Measurements from ENCODE around the gene ROR1.

ROR1 gene

GRCh38 chr1:63825111-63825510 is 51.3 kb downstream of the ROR1 start:
- DNase-seq, result no peak

- DNase-seq, result peak; percentile 96
Measured at GRCh38 chr1:63826246-63826861, 52.5 kb downstream of the ROR1 start.

- DNase-seq, result peak; percentile 79
Measured at GRCh38 chr1:63827411-63828321, 53.8 kb downstream of the ROR1 start.

- no peak for DNase-seq
Measured at GRCh38 chr1:63828322-63829044, 54.7 kb downstream of the ROR1 start.

GRCh38 chr1:63829349-63830327 is 55.8 kb downstream of the ROR1 start:
- no peak for DNase-seq

GRCh38 chr1:63831409-63831808 is 57.6 kb downstream of the ROR1 start:
- no peak for DNase-seq

GRCh38 chr1:63833363-63834119 is 59.7 kb downstream of the ROR1 start:
- DNase-seq, result no peak

- DNase-seq, result no peak
Measured at GRCh38 chr1:63835128-63835527, 61.3 kb downstream of the ROR1 start.

GRCh38 chr1:63836374-63836773 is 62.6 kb downstream of the ROR1 start:
- no peak for DNase-seq

- no peak for DNase-seq
Measured at GRCh38 chr1:63836830-63837229, 63.0 kb downstream of the ROR1 start.

- DNase-seq, result no peak
Measured at GRCh38 chr1:63843010-63843409, 69.2 kb downstream of the ROR1 start.

- no peak for DNase-seq
Measured at GRCh38 chr1:63843884-63844283, 70.1 kb downstream of the ROR1 start.

- DNase-seq, result no peak
Measured at GRCh38 chr1:63845346-63845745, 71.5 kb downstream of the ROR1 start.

- no peak for DNase-seq
Measured at GRCh38 chr1:63847308-63847910, 73.6 kb downstream of the ROR1 start.

GRCh38 chr1:63848733-63849132 is 74.9 kb downstream of the ROR1 start:
- peak; percentile 54 for DNase-seq

- no peak for DNase-seq
Measured at GRCh38 chr1:63849149-63849548, 75.3 kb downstream of the ROR1 start.

- no peak for DNase-seq
Measured at GRCh38 chr1:63854091-63854490, 80.3 kb downstream of the ROR1 start.

- DNase-seq, result no peak
Measured at GRCh38 chr1:63855942-63856341, 82.1 kb downstream of the ROR1 start.

GRCh38 chr1:63856924-63857323 is 83.1 kb downstream of the ROR1 start:
- DNase-seq, result no peak

GRCh38 chr1:63857478-63857877 is 83.7 kb downstream of the ROR1 start:
- DNase-seq, result peak; percentile 18

GRCh38 chr1:63858153-63858552 is 84.3 kb downstream of the ROR1 start:
- no peak for DNase-seq
